Glutamatergic neuron (in vitro differentiated cells): ENCODE results near the gene FKBP5. TPM values are rescaled to one million over a fixed set of nuclear protein-coding genes. Genes with fewer than 3 reads are reported as not detected.

Experiments
- DNase-seq: peaks from one replicate; pipeline ENCODE4 v3.0.0; 2022
- H3K27ac Mint-ChIP-seq: one replicate; pipeline ENCODE4 v1.8.0; 2020; ENCODE audit warnings: mild to moderate bottlenecking, mixed read lengths, inconsistent platforms; ENCODE audit not compliant: unreplicated experiment
- H3K27me3 Mint-ChIP-seq: one replicate; pipeline ENCODE4 v1.8.0; 2020; ENCODE audit warnings: mild to moderate bottlenecking, moderate library complexity, mixed read lengths, inconsistent platforms; ENCODE audit not compliant: unreplicated experiment
- H3K36me3 Mint-ChIP-seq: one replicate; pipeline ENCODE4 v1.8.0; 2020; ENCODE audit warnings: mild to moderate bottlenecking, mixed read lengths, inconsistent platforms; ENCODE audit not compliant: unreplicated experiment
- H3K4me1 Mint-ChIP-seq: one replicate; pipeline ENCODE4 v1.8.0; 2020; ENCODE audit warnings: mild to moderate bottlenecking, low read depth, mixed read lengths, inconsistent platforms; ENCODE audit not compliant: unreplicated experiment
- H3K4me3 Mint-ChIP-seq: one replicate; pipeline ENCODE4 v1.8.0; 2020; ENCODE audit warnings: mild to moderate bottlenecking, mixed read lengths, inconsistent platforms; ENCODE audit not compliant: unreplicated experiment
- H3K9me3 Mint-ChIP-seq: one replicate; pipeline ENCODE4 v1.8.0; 2020; ENCODE audit warnings: mild to moderate bottlenecking, moderate library complexity, mixed read lengths, inconsistent platforms; ENCODE audit not compliant: unreplicated experiment
- CTCF ChIP-seq: fragments of 200-600 bp; sonication (generic); IDR thresholded peaks from one replicate; pipeline ENCODE4 v1.5.0; 2021; ENCODE audit not compliant: partially characterized antibody, unreplicated experiment
- long read RNA-seq: library from polyadenylated mRNA; unstranded; transcript quantifications from one replicate; pipeline ENCODE4 v2.0.0, GENCODE V29; 2020; ENCODE audit not compliant: unreplicated experiment
- total RNA-seq: library from RNA; stranded (reverse); fragmentation: NEBNext Ultra II Directional; extraction: Animal tissue kit (Norgen Biotek cat#: 25700); gene quantifications from one replicate; pipeline ENCODE4 v1.2.1, GENCODE V29; 2021; ENCODE audit not compliant: unreplicated experiment

The FKBP5 gene
- 10.6 TPM for total RNA-seq
- long read RNA-seq, partial matches to known transcripts, result 0 of 5 reads
- long read RNA-seq, other reads (novel, unspliced or antisense), result 1 of 5 reads

DNA sequence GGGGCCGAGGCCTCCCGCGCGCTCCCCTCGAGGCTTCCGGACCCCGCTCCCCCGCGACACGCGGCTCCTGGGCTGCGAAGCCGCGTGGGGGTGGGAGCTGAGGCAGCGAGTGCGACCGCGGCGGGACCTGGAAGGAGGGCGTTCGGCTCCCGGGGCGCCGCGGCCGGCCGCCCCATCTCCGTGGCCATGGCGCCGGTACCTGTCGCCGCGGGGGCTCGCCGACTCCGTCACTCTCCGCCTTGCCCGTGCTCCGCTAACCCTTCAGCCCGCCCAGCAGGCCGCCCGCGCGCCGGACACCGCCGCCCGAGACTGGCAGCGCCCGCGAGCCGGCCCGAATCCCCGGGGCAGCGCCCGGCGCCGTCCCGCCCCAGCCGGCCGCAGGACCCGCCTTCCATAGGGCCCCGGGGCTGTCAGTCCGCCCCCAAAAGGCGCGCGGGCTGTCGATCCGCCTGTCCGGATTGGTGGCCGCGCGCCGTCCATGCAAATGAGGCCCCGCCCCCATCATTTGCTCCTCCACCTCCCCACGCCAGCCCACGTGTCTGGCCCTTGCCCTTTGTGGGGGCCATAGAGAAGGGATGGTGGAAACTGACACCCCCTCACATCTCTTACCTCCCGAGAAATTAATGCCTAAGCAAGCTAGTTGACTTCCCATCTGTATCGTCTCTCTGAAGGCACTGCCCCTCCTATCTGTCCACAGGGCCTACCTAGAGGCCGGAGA lies at the start of gene FKBP5:
TSS of gene FKBP5 (minus strand) at position 311 of the 718 bp plus-strand sequence. CDS start 46,091 bp downstream, outside the sequence.
- peak; percentile 93 for DNase-seq
- TF ChIP-seq CTCF, result no peak
- H3K9me3 Mint-ChIP-seq, result peaks cover 2% of the 10 kb centered on the region
- H3K4me3 Mint-ChIP-seq, result peak within 1 kb of the TSS; percentile 98
- H3K4me1 Mint-ChIP-seq, result peaks cover 2% of the 10 kb centered on the region
- peaks cover 2% of the 10 kb centered on the region for H3K27me3 Mint-ChIP-seq
- H3K27ac Mint-ChIP-seq, result peak within 1 kb of the TSS; percentile 1
- no peaks in the 10 kb centered on the region for H3K36me3 Mint-ChIP-seq

DNA sequence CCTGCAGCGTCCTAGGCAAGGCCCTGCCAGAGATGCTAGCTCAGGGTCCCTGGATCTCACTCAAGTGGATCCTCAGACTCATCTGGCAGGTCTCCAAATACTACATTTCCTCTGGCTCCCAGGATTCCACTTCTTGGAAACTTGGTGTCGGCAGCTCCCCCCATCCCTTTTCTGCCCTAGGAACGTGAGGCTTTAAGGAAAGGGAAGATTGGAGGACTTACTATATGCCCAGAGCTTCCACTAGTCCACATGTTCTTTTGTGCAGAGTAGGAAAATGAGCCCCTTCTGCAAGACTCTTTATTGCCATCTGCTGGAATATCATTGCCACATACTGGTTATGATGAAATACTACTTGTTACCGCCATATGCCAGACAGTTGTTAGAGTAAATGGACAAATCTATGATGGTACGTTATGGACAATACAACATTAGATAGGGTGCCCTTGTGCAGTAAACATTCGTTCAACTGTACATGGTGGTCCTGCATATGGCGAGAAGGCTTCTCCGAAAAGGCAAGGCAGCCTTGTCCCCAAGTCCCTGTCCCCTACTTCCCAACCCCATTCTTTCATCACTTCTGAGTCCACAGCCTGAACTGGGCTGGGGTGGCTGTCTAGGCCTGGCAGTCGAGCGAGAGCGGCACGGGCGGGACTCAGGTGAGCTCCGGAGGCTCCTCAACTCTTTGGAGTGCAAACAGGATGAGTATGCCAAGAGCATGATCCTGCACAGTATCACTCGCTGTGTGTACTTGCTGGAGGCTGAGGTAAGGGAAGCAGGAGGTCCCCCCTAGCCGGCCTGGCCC lies 48.9 kb upstream of the FKBP5 start:
- DNase-seq, result no peak
- H3K4me3 Mint-ChIP-seq, result peak overlapping the region; percentile 17
- peaks cover 1% of the 10 kb centered on the region for H3K9me3 Mint-ChIP-seq
- peak; percentile 65 for TF ChIP-seq CTCF
- peak overlapping the region; percentile 73 for H3K27ac Mint-ChIP-seq
- peaks cover 2% of the 10 kb centered on the region for H3K27me3 Mint-ChIP-seq
- H3K4me1 Mint-ChIP-seq, result peaks cover 18% of the 10 kb centered on the region
- H3K36me3 Mint-ChIP-seq, result no peaks in the 10 kb centered on the region

GRCh38 chr6:35736982-35737412 lies 48.3 kb upstream of the FKBP5 start, which contains the start of gene ARMC12:
Gene ARMC12, plus strand, starts transcription at chr6:35737032. Its CDS starts 77 bp downstream, at chr6:35737109.
- Mint-ChIP-seq H3K36me3 (no peaks in the 10 kb centered on the region), H3K27ac (peak within 1 kb of the TSS; percentile 73), H3K4me3 (peak within 1 kb of the TSS; percentile 17), H3K9me3 (peaks cover 3% of the 10 kb centered on the region), H3K27me3 (peaks cover 2% of the 10 kb centered on the region), H3K4me1 (peaks cover 23% of the 10 kb centered on the region)
- no peak for TF ChIP-seq CTCF
- DNase-seq, result no peak

DNA sequence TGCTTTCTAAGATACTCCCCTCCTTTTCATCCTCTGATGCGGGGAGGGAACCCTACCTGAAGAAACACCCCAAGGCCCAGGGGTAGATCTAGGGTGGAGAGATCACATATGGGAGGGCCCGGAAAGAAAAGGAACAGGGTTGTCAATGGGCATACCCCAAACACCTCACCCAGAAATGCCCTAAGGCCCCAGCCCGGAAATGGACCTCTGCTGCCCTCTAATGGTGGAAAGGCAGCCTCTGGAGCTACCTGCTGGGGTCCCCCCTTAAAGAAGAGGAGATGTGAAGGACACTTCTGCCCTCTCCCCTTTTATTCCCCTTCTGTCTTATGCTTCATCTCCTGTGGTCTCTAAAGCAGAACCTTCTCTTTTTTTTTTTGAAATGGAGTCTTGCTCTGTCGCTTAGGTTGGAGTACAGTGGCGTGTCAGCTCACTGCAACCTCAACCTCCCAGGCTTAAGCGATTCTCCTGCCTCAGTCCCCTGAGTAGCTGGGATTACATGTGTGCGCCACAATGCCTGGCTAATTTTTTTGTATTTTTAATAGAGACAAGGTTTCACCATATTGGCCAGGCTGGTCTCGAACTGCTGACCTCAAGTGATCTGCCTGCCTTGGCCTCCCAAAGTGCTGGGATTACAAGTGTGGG lies 47.7 kb upstream of the FKBP5 start:
- Mint-ChIP-seq H3K4me1 (peaks cover 23% of the 10 kb centered on the region), H3K9me3 (peaks cover 3% of the 10 kb centered on the region), H3K36me3 (no peaks in the 10 kb centered on the region), H3K4me3 (no peak overlapping the region), H3K27ac (no peak overlapping the region), H3K27me3 (peaks cover 2% of the 10 kb centered on the region)
- peak; percentile 86 for DNase-seq
- TF ChIP-seq CTCF, result peak; percentile 81
